B cell (primary cell): Measurements from ENCODE around the gene CDK6. TPM values are rescaled to one million over a fixed set of nuclear protein-coding genes. Genes with fewer than 3 reads are reported as not detected.

Experiments
- ATAC-seq: fragments of 200-7000 bp; cut with Tn5 transposase; one replicate; pipeline ENCODE4 v1.10.0; 2021; ENCODE audit warnings: low read depth, mild to moderate bottlenecking, moderate number of reproducible peaks, moderate library complexity
- CTCF ChIA-PET: fragments of 350-600 bp; sonication (Branson Sonifier 250); formaldehyde crosslinking; loops from one replicate; lab custom pipeline; 2021; ENCODE audit warnings: antibody characterized with exemption, inconsistent platforms; lab: Charles Lee
- POLR2A ChIA-PET: fragments of 350-600 bp; sonication (Branson Sonifier 250); formaldehyde crosslinking; loops from one replicate; lab custom pipeline; 2021; ENCODE audit warnings: antibody characterized with exemption; lab: Charles Lee
- DNase-seq: peaks from one replicate; pipeline ENCODE4 v3.0.0; 2013
- H2AFZ ChIP-seq: 2 replicates; pipeline ENCODE4 v1.6.1; 2012; ENCODE audit warnings: mild to moderate bottlenecking, low read depth, low read length; ENCODE audit not compliant: insufficient read depth, poor library complexity, severe bottlenecking
- H3K27ac ChIP-seq, 2 donors: 1 replicate in 1 of 2; 2 replicates in 1 of 2; pipeline ENCODE4 v1.5.1; 2012 to 2013; ENCODE audit warnings: low read length in 2 of 2, mild to moderate bottlenecking in 2 of 2, moderate library complexity in 1 of 2
- H3K27me3 ChIP-seq, 4 experiments: fragments of 200-600 bp in 1 of 4; sonication (generic) in 1 of 4; replicated peaks in 1 of 4; 1 replicate in 2 of 4; 2 replicates in 2 of 4; pipeline versions ENCODE4 v1.6.1 to v1.7.0; 2013 to 2016; ENCODE audit warnings: low read length in 3 of 4, mild to moderate bottlenecking in 2 of 4, mixed read lengths in 1 of 4, moderate library complexity in 1 of 4; ENCODE audit not compliant: insufficient read depth in 4 of 4, control insufficient read depth in 3 of 4; ENCODE audit errors: control extremely low read depth in 1 of 4
- H3K36me3 ChIP-seq, 2 experiments: replicated peaks in 1 of 2; 1 replicate in 1 of 2; 2 replicates in 1 of 2; pipeline versions ENCODE4 v1.6.1 to v1.7.1; 2013; ENCODE audit warnings: low read length in 1 of 2; ENCODE audit not compliant: insufficient read depth in 2 of 2, control insufficient read depth in 1 of 2; ENCODE audit errors: control extremely low read depth in 1 of 2, extremely low read depth in 1 of 2
- H3K4me1 ChIP-seq, 2 donors: fragments of 200-600 bp in 1 of 2; sonication (generic) in 1 of 2; 1 replicate in 1 of 2; 2 replicates in 1 of 2; pipeline versions ENCODE4 v1.5.1 to v1.6.1; 2013 to 2017; ENCODE audit warnings: low read length in 2 of 2; ENCODE audit not compliant: control insufficient read depth in 2 of 2, insufficient read depth in 2 of 2
- H3K4me2 ChIP-seq: replicated peaks from 2 replicates; pipeline ENCODE3; 2012; ENCODE audit warnings: mild to moderate bottlenecking, low read depth, low read length; ENCODE audit not compliant: poor library complexity, severe bottlenecking
- H3K4me3 ChIP-seq, 5 experiments: fragments of 200-600 bp in 1 of 5; sonication (generic) in 1 of 5; 1 replicate in 3 of 5; 2 replicates in 2 of 5; pipeline versions ENCODE4 v1.5.1 to v1.7.0; 2011 to 2016; ENCODE audit warnings: low read length in 4 of 5, mild to moderate bottlenecking in 4 of 5, low read depth in 2 of 5, control low read depth in 1 of 5, moderate library complexity in 1 of 5; ENCODE audit not compliant: insufficient read depth in 1 of 5; ENCODE audit errors: control extremely low read depth in 1 of 5, extremely low read depth in 1 of 5
- H3K79me2 ChIP-seq: fragments of 200-600 bp; sonication (generic); one replicate; pipeline ENCODE4 v1.6.0; 2016; ENCODE audit warnings: low read length; ENCODE audit not compliant: control insufficient read depth, insufficient read depth
- H3K9ac ChIP-seq: fragments of 200-600 bp; sonication (generic); 2 replicates; pipeline ENCODE4 v1.6.1; 2017; ENCODE audit warnings: mild to moderate bottlenecking, low read length, moderate library complexity
- H3K9me3 ChIP-seq, 3 donors: one replicate each; pipeline versions ENCODE4 v1.6.1 to v1.7.1; 2013; ENCODE audit warnings: low read length in 2 of 3; ENCODE audit not compliant: control insufficient read depth in 2 of 3, insufficient read depth in 1 of 3; ENCODE audit errors: control extremely low read depth in 1 of 3
- H4K20me1 ChIP-seq: 2 replicates; pipeline ENCODE4 v1.6.0; 2012; ENCODE audit warnings: mild to moderate bottlenecking, low read length; ENCODE audit not compliant: insufficient read depth, control insufficient read depth, poor library complexity, severe bottlenecking
- H3K27ac Mint-ChIP-seq: one replicate; pipeline ENCODE4 v1.8.0; 2021; ENCODE audit warnings: mixed read lengths
- H3K27me3 Mint-ChIP-seq: one replicate; pipeline ENCODE4 v1.8.0; 2021; ENCODE audit warnings: mixed read lengths
- H3K4me1 Mint-ChIP-seq: one replicate; pipeline ENCODE4 v1.8.0; 2021; ENCODE audit warnings: mixed read lengths
- H3K4me3 Mint-ChIP-seq: one replicate; pipeline ENCODE4 v1.8.0; 2021; ENCODE audit warnings: mixed read lengths
- H3K9me3 Mint-ChIP-seq: one replicate; pipeline ENCODE4 v1.8.0; 2022; ENCODE audit warnings: mixed read lengths; ENCODE audit not compliant: insufficient read depth
- EZH2 ChIP-seq: IDR thresholded peaks from 2 replicates; pipeline ENCODE4 v1.6.1; 2012; ENCODE audit warnings: borderline replicate concordance, low read depth, mild to moderate bottlenecking, moderate library complexity, low read length; ENCODE audit not compliant: insufficient read depth, poor library complexity, severe bottlenecking
- WGBS: methylation state at CpG from one replicate; pipeline ENCODE4 v1.1.5; 2013; ENCODE audit warnings: missing lambda C conversion rate; ENCODE audit not compliant: insufficient coverage; 5-methylcytosine and 5-hydroxymethylcytosine counted together
- intact Hi-C: fragments of 100-400 bp; cut with micrococcal nuclease; formaldehyde crosslinking; loops from one replicate; pipeline ENCODE4 v1.10.0; 2022
- polyA plus RNA-seq: library from polyadenylated mRNA; depleted of rRNA; stranded (reverse); fragments of >200 nt; gene quantifications from 2 replicates; pipeline ENCODE4 v1.2.3, GENCODE V29; 2012
- total RNA-seq, 2 donors: library from RNA; stranded (reverse); fragments of 120-200 nt in 1 of 2; gene quantifications; 1 replicate in 1 of 2; 2 replicates in 1 of 2; pipeline versions ENCODE4 v1.2.3 to v1.2.4, GENCODE V29; 2013 to 2022
- TF ChIP-seq, protein P1 (sequence below): fragments of 200-600 bp; IDR thresholded peaks from one replicate; pipeline ENCODE4 v1.8.0; 2022; ENCODE audit warnings: antibody characterized with exemption, mild to moderate bottlenecking

CDK6 gene
- total and polyA plus RNA-seq, 2 donors (not counting 1 experiment from before 2014, with no cell fraction given), result 3.0 to 14.6 TPM

GRCh38 chr7:92560602-92561001 is 275.8 kb downstream of the CDK6 start:
- H3K9me3 Mint-ChIP-seq, result no peaks in the 10 kb centered on the region
- H3K36me3 ChIP-seq, result peaks cover 12 to 24% of the 10 kb centered on the region in 2 experiments

DNA sequence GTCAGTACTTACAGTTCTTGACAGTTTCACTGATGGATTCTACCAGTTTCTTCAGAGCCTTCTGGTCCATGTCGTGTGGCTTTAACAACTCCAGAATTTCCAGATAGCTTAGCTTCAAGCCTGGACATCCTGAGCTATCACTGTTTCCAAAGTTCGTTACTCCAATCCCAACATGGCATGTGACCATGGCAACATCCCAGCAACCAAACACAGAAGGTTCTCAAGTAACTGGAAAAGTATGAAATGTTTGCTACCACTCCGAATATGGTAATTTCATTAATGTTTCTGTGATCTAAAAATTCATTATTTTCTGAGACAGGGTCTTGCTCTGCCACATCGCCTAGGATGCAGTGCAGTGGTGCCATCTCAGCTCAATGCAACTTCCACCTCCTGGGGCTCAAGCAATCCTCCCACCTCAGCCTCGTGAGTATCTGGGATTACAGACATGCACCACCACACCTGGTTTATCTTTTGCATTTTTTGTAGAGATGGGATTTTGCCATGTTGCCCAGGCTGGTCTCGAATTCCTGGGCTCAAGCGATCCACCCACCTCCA is 278.5 kb downstream of the CDK6 start:
- ChIA-PET POLR2A (no interaction called here), CTCF (no interaction called here)
- Histone ChIP-seq H3K4me1 (no peaks in the 10 kb centered on the region), H3K27me3 (no peaks in the 10 kb centered on the region), H2AFZ (no peak overlapping the region), H3K36me3 (peaks cover 8% of the 10 kb centered on the region in 2 experiments), H3K4me2 (no peak overlapping the region), H4K20me1 (no peaks in the 10 kb centered on the region), H3K79me2 (no peaks in the 10 kb centered on the region), H3K27ac (no peak overlapping the region), H3K9ac (no peak overlapping the region), H3K4me3 (no peak overlapping the region), H3K9me3 (no peaks in the 10 kb centered on the region)
- Mint-ChIP-seq H3K4me3 (no peak overlapping the region), H3K9me3 (no peaks in the 10 kb centered on the region), H3K27me3 (no peaks in the 10 kb centered on the region), H3K27ac (no peak overlapping the region), H3K4me1 (no peaks in the 10 kb centered on the region)
- no peak for ATAC-seq
- DNase-seq, result no peak
- intact Hi-C loops, result no loop called here
- no peak for TF ChIP-seq EZH2
- TF ChIP-seq, protein P1, sequence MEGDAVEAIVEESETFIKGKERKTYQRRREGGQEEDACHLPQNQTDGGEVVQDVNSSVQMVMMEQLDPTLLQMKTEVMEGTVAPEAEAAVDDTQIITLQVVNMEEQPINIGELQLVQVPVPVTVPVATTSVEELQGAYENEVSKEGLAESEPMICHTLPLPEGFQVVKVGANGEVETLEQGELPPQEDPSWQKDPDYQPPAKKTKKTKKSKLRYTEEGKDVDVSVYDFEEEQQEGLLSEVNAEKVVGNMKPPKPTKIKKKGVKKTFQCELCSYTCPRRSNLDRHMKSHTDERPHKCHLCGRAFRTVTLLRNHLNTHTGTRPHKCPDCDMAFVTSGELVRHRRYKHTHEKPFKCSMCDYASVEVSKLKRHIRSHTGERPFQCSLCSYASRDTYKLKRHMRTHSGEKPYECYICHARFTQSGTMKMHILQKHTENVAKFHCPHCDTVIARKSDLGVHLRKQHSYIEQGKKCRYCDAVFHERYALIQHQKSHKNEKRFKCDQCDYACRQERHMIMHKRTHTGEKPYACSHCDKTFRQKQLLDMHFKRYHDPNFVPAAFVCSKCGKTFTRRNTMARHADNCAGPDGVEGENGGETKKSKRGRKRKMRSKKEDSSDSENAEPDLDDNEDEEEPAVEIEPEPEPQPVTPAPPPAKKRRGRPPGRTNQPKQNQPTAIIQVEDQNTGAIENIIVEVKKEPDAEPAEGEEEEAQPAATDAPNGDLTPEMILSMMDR, result no peak
- WGBS, result 94% methylated on average over 2 of the region's 7 CpGs

More at GRCh38 chr7:92560602-92561001, 275.8 kb downstream of the CDK6 start:
- Histone ChIP-seq H4K20me1 (no peaks in the 10 kb centered on the region), H3K9me3 (no peaks in the 10 kb centered on the region), H3K4me3 (no peak overlapping the region), H2AFZ (no peak overlapping the region), H3K4me1 (no peaks in the 10 kb centered on the region), H3K27ac (no peak overlapping the region), H3K27me3 (no peaks in the 10 kb centered on the region), H3K79me2 (no peaks in the 10 kb centered on the region), H3K9ac (no peak overlapping the region), H3K4me2 (no peak overlapping the region)
- DNase-seq (no peak), ATAC-seq (no peak)
- CTCF ChIA-PET, result no interaction called here
- no peaks in the 10 kb centered on the region for H3K4me1 Mint-ChIP-seq
- H3K4me3 Mint-ChIP-seq, result no peak overlapping the region
- no peaks in the 10 kb centered on the region for H3K27me3 Mint-ChIP-seq
- intact Hi-C loops, result no loop called here
- H3K27ac Mint-ChIP-seq, result no peak overlapping the region
- TF ChIP-seq EZH2, result no peak
- TF ChIP-seq, protein P1, result no peak
- POLR2A ChIA-PET, result no interaction called here
